HEK293 (cell line): Measurements from ENCODE around the gene NUP54.

Source experiments
- CTCF ChIA-PET: fragments of 350-600 bp; formaldehyde crosslinking; extraction: SDS; loops from one replicate; lab custom pipeline; 2021; ENCODE audit warnings: antibody characterized with exemption; lab: Yijun Ruan, JAX
- POLR2A ChIA-PET: fragments of 300-600 bp; formaldehyde crosslinking; extraction: SDS; loops from one replicate; lab custom pipeline; 2020; ENCODE audit warnings: antibody characterized with exemption, inconsistent platforms; lab: Yijun Ruan, JAX
- H3K27ac ChIP-seq: fragments of 200-500 bp; sonication (Bioruptor generic); 2 replicates; pipeline ENCODE4 v1.5.1; 2014; ENCODE audit warnings: low read depth, low read length, control low read depth, inconsistent platforms; ENCODE audit errors: extremely low read depth
- H3K36me3 ChIP-seq, 2 experiments: fragments of 200-500 bp in 1 of 2; sonication (Bioruptor generic) in 1 of 2; 1 replicate in 1 of 2; 2 replicates in 1 of 2; pipeline ENCODE4 v1.5.1; 2014 to 2017; ENCODE audit warnings: inconsistent platforms in 2 of 2, low read length in 2 of 2; ENCODE audit not compliant: control insufficient read depth in 2 of 2, insufficient read depth in 1 of 2
- H3K4me1 ChIP-seq: fragments of 200-500 bp; sonication (Bioruptor generic); 2 replicates; pipeline ENCODE4 v1.5.1; 2014; ENCODE audit warnings: mild to moderate bottlenecking, low read length, inconsistent platforms; ENCODE audit not compliant: control insufficient read depth, insufficient read depth
- H3K4me3 ChIP-seq: 2 replicates; pipeline ENCODE4 v1.5.1; 2011; ENCODE audit warnings: low read depth, mild to moderate bottlenecking, control low read depth, low read length, moderate library complexity
- H3K9me3 ChIP-seq: fragments of 200-500 bp; sonication (Bioruptor generic); 2 replicates; pipeline ENCODE4 v1.5.1; 2014; ENCODE audit warnings: low read depth, low read length, inconsistent platforms; ENCODE audit not compliant: control insufficient read depth, insufficient read depth
- SCRT2 ChIP-seq: fragments of 450-650 bp; formaldehyde crosslinking; IDR thresholded peaks from 2 replicates; pipeline ENCODE4 v1.5.1; 2016; ENCODE audit warnings: missing biosample characterization, missing genetic modification characterization
- SETDB1 ChIP-seq: IDR thresholded peaks from one replicate; pipeline ENCODE4 v1.6.1; 2017; ENCODE audit warnings: mild to moderate bottlenecking, low read length, moderate library complexity, mixed read lengths; ENCODE audit not compliant: insufficient read length
- TRIM28 ChIP-seq: IDR thresholded peaks from 2 replicates; pipeline ENCODE4 v1.6.1; 2011; ENCODE audit warnings: low read length, control low read depth, borderline replicate concordance
- ZNF114 ChIP-seq: fragments of 450-650 bp; formaldehyde crosslinking; IDR thresholded peaks from 2 replicates; pipeline ENCODE4 v1.5.0; 2017; ENCODE audit warnings: missing biosample characterization, missing genetic modification characterization
- ZNF521 ChIP-seq: fragments of 450-650 bp; formaldehyde crosslinking; IDR thresholded peaks from 2 replicates; pipeline ENCODE4 v1.5.1; 2017; ENCODE audit warnings: missing biosample characterization, mild to moderate bottlenecking, missing genetic modification characterization
- ZNF549 ChIP-seq: fragments of 450-650 bp; IDR thresholded peaks from 2 replicates; pipeline ENCODE4 v1.5.1; 2018; ENCODE audit warnings: missing biosample characterization, missing genetic modification characterization, mild to moderate bottlenecking, inconsistent platforms, moderate library complexity
- ZNF623 ChIP-seq: fragments of 450-650 bp; formaldehyde crosslinking; IDR thresholded peaks from 2 replicates; pipeline ENCODE4 v1.5.1; 2016; ENCODE audit warnings: missing biosample characterization, missing genetic modification characterization
- ZNF629 ChIP-seq: fragments of 450-650 bp; formaldehyde crosslinking; IDR thresholded peaks from 2 replicates; pipeline ENCODE4 v1.5.1; 2017; ENCODE audit warnings: missing biosample characterization, missing genetic modification characterization
- ZNF701 ChIP-seq: fragments of 450-650 bp; formaldehyde crosslinking; IDR thresholded peaks from 2 replicates; pipeline ENCODE4 v1.5.1; 2016; ENCODE audit warnings: missing biosample characterization, missing genetic modification characterization
- TF ChIP-seq, protein P1 (sequence below): fragments of 450-650 bp; formaldehyde crosslinking; IDR thresholded peaks from 2 replicates; pipeline ENCODE4 v1.5.1; 2016; ENCODE audit warnings: missing biosample characterization, missing genetic modification characterization
- TF ChIP-seq, protein P2 (sequence below): fragments of 450-650 bp; formaldehyde crosslinking; IDR thresholded peaks from 2 replicates; pipeline ENCODE4 v1.5.1; 2016; ENCODE audit warnings: missing biosample characterization, missing genetic modification characterization, low read depth

The NUP54 gene

DNA sequence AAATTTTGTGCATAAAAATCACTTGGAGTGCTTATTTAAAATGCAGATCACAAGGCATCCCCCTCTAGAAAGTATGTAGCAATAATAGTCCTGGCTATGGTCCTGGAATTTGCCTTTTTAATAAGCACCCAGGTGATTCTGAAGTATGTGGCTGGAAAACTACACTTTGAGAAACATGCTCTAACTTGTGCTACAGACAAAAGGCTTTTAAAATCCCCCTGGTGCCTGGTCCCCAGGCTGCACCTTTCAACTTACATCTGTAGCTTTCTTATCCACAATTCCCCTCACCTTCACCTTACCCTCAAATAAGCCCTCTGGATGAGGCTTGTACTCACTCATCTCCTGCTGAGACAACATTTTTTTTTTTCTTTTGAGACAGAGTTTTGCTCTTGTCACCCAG is 52.6 kb downstream of the NUP54 start:
- POLR2A ChIA-PET: no interaction called here
- Histone ChIP-seq H3K4me1 (no peaks in the 10 kb centered on the region), H3K4me3 (no peak overlapping the region)
- TF ChIP-seq ZNF623 (tag by site-specific recombination) (no peak), ZNF549 (no peak), SETDB1 (no peak), ZNF701 (tag by site-specific recombination) (no peak), ZNF114 (no peak)
- TF ChIP-seq, all 188 proteins: peak for 0
- Histone ChIP-seq H3K9me3 (no peaks in the 10 kb centered on the region), H3K36me3 (no peaks in the 10 kb centered on the region), H3K27ac (no peak overlapping the region)
- CTCF ChIA-PET: interaction anchor here (1.2 kb wide), 1 partner anchor 200 kb away, joined by 3 read pairs; no protein-coding TSS in a partner anchor

DNA sequence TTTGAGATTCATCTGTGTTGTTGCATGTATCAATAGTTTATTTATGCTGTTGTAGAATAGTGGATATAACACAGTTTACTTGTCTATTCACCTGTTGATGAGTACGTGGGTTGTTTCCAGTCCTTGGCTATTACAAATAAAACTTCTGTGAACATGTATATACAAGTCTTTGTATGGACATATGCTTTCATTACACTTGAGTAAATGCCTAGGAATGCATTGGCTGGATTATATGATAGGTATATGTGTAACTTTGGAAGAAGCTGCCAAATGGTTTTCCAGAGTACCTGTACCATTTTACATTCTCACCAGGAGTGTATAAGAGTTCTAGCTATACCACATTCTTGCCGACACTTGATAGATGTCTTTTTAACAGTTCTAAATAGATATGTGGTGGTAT is 57.1 kb downstream of the NUP54 start:
- CTCF ChIA-PET: no interaction called here
- Histone ChIP-seq H3K9me3 (no peaks in the 10 kb centered on the region), H3K4me3 (no peak overlapping the region), H3K4me1 (no peaks in the 10 kb centered on the region), H3K27ac (no peak overlapping the region), H3K36me3 (no peaks in the 10 kb centered on the region)
- TF ChIP-seq, protein P1, sequence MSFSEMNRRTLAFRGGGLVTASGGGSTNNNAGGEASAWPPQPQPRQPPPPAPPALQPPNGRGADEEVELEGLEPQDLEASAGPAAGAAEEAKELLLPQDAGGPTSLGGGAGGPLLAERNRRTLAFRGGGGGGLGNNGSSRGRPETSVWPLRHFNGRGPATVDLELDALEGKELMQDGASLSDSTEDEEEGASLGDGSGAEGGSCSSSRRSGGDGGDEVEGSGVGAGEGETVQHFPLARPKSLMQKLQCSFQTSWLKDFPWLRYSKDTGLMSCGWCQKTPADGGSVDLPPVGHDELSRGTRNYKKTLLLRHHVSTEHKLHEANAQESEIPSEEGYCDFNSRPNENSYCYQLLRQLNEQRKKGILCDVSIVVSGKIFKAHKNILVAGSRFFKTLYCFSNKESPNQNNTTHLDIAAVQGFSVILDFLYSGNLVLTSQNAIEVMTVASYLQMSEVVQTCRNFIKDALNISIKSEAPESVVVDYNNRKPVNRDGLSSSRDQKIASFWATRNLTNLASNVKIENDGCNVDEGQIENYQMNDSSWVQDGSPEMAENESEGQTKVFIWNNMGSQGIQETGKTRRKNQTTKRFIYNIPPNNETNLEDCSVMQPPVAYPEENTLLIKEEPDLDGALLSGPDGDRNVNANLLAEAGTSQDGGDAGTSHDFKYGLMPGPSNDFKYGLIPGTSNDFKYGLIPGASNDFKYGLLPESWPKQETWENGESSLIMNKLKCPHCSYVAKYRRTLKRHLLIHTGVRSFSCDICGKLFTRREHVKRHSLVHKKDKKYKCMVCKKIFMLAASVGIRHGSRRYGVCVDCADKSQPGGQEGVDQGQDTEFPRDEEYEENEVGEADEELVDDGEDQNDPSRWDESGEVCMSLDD: no peak
- TF ChIP-seq SCRT2: peak; percentile 13; the same call in 1 of the 2 replicates
- POLR2A ChIA-PET: no interaction called here

DNA sequence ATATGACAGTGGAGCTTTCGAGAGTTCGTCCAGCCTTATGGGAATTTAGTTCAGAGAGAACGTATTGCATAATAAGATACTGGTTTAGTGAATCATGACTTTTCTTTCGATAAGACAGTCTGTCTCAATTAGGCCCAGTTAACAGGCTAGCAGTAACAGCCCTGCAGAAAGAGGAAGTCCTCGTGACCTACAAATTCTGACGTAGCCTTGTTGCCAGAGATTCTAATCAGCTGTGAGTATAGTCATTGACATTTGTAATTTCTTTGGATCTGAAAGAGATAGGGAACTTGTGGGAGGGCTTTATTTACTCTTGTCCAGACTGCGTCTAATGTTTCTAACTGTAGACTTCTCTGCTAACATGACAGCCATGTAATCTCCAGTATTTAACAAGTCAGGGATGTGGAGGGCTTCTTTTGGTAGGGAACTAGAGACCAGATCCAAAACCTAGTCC is 57.9 kb downstream of the NUP54 start:
- H3K4me1 ChIP-seq: no peaks in the 10 kb centered on the region
- POLR2A ChIA-PET: no interaction called here
- CTCF ChIA-PET: interaction anchor here (0.6 kb wide), 1 partner anchor 100 kb away, joined by 4 read pairs; the partner anchor contains the start of gene SDAD1
- peak; percentile 39; the same call in 1 of the 2 replicates for TF ChIP-seq TRIM28
- TF ChIP-seq SETDB1: peak; percentile 9
- no peak for TF ChIP-seq ZNF521
- no peaks in the 10 kb centered on the region for H3K36me3 ChIP-seq
- H3K27ac ChIP-seq: no peak overlapping the region
- H3K9me3 ChIP-seq: no peaks in the 10 kb centered on the region
- no peak overlapping the region for H3K4me3 ChIP-seq

DNA sequence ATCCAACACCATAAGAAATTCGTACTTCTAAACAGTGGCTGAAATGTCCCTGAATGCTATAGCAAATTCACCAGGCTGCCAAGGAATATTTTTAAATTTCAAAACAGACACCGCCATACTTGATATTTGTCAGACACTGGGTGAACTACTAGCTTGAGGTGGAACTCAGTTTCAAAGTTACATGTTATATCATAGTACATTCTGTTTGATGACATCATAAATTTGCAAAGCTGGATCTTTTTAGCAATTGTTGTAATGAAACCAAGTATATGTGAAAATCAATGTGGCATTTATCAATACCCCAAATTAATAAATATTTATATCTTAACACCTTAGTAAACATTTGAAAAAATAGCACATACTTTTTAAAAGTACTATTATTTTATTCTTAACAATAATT is 59.5 kb downstream of the NUP54 start:
- Histone ChIP-seq H3K36me3 (no peaks in the 10 kb centered on the region), H3K4me3 (no peak overlapping the region)
- POLR2A ChIA-PET: no interaction called here

More for the DNA sequence above, 59.5 kb downstream of the NUP54 start:
- Histone ChIP-seq H3K27ac (no peak overlapping the region), H3K9me3 (no peaks in the 10 kb centered on the region), H3K4me1 (no peaks in the 10 kb centered on the region)
- no peak for TF ChIP-seq ZNF629 (tag by site-specific recombination)
- TF ChIP-seq, protein P2, sequence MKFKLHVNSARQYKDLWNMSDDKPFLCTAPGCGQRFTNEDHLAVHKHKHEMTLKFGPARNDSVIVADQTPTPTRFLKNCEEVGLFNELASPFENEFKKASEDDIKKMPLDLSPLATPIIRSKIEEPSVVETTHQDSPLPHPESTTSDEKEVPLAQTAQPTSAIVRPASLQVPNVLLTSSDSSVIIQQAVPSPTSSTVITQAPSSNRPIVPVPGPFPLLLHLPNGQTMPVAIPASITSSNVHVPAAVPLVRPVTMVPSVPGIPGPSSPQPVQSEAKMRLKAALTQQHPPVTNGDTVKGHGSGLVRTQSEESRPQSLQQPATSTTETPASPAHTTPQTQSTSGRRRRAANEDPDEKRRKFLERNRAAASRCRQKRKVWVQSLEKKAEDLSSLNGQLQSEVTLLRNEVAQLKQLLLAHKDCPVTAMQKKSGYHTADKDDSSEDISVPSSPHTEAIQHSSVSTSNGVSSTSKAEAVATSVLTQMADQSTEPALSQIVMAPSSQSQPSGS (tag by site-specific recombination): peak; percentile 40; the same call in 1 of the 2 replicates
- CTCF ChIA-PET: no interaction called here
